Left ventricle myocardium superior (tissue), 1 donor: Measurements from ENCODE around the gene P3H3. TPM values are rescaled to one million over a fixed set of nuclear protein-coding genes. Genes with fewer than 3 reads are reported as not detected.

Experiments
- ATAC-seq: fragments of 200-7000 bp; cut with Tn5 transposase; one replicate; pipeline ENCODE4 v1.9.1; 2020; ENCODE audit warnings: mild to moderate bottlenecking, moderate library complexity
- DNase-seq: peaks from one replicate; pipeline ENCODE4 v3.0.0-alpha.2; 2020
- intact Hi-C: fragments of 100-400 bp; cut with micrococcal nuclease; formaldehyde crosslinking; loops from one replicate; pipeline ENCODE4 v1.11.0; 2022
- total RNA-seq: library from RNA; stranded (reverse); fragmentation: NEBNext Ultra II Directional; extraction: Animal tissue kit (Norgen Biotek cat#: 25700); gene quantifications from one replicate; pipeline ENCODE4 v1.2.1, GENCODE V29; 2021
- donor health status: DM: no; HTN: yes; CAD: no; lungs with severe emphysema.

P3H3 gene
- total RNA-seq, 1 donor from 2014 or later: 11.5 TPM

DNA sequence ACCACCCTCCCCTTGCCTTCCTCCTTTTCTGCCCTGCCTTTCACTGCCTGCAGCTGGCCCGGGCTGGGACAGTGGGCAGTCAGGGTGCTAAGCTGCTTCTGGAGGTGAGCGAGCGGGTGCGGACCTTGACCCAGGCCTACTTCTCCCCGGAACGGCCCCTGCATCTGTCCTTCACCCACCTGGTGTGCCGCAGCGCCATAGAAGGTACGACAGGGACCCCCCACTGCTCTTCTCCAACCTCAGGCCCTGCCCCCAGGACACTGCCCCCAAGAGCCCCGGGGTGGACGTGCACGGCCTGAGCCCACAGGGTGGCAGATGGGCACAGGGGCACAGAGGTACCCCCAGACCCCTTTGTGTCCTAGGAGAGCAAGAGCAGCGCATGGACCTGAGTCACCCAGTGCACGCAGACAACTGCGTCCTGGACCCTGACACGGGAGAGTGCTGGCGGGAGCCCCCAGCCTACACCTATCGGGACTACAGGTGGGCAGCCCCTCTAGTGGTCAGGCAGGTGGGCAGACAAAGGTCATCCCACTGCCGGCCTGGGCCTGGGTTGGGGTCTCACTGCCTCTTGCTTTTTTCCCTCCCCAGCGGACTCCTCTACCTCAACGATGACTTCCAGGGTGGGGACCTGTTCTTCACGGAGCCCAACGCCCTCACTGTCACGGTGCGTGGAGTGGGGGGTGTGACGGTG, 9.3 kb downstream of the P3H3 start:
- intact Hi-C loops: no loop called here
- ATAC-seq (no peak), DNase-seq (peak; percentile 23)

- ATAC-seq: no peak
- intact Hi-C loops: no loop called here
- DNase-seq: peak; percentile 24
Observed at GRCh38 chr12:6838854-6839253, 10.6 kb downstream of the P3H3 start.

DNA sequence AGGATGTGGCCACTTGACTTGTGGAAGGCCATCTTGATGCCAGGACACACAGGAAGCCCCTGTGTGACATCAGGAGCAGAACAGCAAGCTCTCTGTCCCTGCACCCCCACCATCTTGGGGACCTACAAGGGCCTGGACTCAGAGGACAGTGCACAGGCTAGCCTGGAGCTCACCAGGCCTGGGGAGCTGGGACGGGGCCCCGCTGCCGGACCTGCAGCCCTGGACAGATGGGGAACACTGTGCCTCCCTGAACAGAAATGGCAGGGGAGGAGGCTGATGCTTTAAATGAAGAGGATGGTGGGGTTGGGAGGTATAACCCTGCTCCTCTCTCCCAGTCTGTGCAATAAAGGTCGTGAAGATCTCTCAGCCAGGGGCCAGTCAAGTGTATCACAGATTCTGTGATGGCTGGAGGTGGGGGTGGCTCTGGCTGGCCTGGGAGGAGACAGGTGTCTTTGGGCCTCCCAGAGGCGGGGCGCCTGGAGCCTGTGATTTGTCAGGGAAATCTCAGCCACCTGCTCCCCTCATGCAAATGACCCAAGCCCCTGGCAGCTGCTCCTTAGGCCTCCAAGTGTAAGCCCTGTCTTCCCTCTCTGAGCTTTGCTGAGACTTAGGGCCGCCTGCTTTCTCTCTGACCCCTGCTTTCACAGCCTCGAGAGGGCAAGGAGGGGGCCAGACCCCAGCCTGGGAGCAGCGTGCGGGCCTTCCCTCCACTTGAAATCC, 11.4 kb downstream of the P3H3 start:
- DNase-seq (peak; percentile 20), ATAC-seq (no peak)
- intact Hi-C loops: no loop called here

GRCh38 chr12:6840330-6840729, 12.1 kb downstream of the P3H3 start:
- ATAC-seq (peak; percentile 8), DNase-seq (no peak)
- intact Hi-C loops: no loop called here

DNA sequence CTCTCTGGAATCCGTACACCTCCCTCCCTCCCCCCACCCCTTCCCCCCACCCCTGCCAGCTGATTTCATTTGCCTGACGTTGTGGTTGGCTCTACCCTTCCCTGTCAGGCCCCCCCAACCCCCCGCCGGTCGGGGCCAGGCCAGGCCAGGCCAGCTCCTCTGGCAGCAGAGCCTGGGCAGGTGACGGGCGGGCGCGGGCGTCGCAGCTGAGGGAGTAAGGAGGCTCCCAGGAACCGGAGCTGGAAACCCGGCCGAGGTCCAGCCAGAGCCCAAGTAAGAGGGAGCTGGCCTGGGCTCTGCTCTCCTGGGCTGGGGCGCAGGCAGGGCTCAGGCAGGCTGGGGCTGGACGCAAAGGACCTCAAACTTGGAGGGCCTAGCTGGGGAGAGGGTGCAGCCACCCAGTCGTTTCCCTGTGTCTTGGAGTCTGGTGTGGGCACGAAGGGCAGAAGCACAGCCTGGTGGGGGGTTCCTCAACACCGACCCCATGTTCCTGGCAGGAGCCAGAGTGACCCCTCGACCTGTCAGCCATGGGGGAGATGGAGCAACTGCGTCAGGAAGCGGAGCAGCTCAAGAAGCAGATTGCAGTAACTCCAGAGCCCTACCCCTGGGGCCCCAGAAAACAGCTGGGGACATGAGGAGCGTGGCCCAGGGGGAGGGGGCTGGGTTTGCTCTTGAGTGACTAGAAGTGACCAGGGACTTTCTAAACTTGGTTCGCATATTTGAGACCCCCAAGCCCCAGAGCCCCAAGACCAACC, 12.7 kb downstream of the P3H3 start, which contains the start of gene GNB3:
GNB3 (plus strand) TSS at position 165 of the 755 bp plus-strand sequence; CDS start at position 528, 363 bp downstream.
- ATAC-seq (peak; percentile 80), DNase-seq (peak; percentile 76)
- intact Hi-C loops: no loop called here

DNA sequence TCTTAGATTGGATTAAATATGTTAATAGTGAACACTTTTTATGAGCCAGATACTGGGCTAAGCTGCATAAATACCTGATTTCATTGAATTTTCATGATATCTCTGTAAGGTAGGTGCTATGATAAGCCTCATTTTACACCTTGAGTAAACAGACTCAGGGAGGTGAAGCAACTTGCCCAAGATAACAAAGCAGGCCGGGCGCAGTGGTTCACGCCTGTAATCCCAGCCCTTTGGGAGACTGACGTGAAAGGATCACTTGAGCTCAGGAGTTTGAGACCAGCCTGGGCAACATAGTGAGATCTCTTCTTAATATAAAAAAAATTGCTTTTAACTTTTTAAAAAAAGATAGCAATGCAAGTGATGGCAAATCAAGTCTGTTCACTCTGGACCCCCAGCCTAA, 13.9 kb downstream of the P3H3 start:
- no peak for DNase-seq

DNA sequence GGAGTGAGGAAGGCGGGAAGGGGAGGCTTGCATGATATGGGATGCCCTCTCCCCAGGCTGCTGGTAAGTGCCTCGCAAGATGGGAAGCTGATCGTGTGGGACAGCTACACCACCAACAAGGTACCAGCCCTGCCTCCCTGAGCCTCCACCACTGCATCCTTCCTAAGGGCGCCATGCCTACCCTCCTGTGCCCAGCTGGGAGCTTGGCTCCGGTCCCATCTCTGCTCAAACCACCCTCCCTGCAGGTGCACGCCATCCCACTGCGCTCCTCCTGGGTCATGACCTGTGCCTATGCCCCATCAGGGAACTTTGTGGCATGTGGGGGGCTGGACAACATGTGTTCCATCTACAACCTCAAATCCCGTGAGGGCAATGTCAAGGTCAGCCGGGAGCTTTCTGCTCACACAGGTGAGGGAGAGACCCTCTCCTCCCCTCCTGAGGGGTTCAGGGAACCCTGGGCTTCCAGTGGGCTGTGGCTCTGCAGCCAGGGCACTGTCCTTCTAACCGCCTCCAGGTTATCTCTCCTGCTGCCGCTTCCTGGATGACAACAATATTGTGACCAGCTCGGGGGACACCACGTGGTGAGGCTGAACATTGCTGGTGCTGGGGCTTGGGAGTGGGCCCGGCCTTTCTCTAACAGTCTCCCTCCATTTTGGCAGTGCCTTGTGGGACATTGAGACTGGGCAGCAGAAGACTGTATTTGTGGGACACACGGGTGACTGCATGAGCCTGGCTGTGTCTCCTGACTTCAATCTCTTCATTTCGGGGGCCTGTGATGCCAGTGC, 15.1 kb downstream of the P3H3 start:
- ATAC-seq (no peak), DNase-seq (no peak)
- intact Hi-C loops: no loop called here

More for the DNA sequence above, 13.9 kb downstream of the P3H3 start:
- intact Hi-C loops: no loop called here
- no peak for ATAC-seq

- DNase-seq: no peak
- ATAC-seq: no peak
- intact Hi-C loops: no loop called here
Observed at GRCh38 chr12:6845395-6845794, 17.2 kb downstream of the P3H3 start.

DNA sequence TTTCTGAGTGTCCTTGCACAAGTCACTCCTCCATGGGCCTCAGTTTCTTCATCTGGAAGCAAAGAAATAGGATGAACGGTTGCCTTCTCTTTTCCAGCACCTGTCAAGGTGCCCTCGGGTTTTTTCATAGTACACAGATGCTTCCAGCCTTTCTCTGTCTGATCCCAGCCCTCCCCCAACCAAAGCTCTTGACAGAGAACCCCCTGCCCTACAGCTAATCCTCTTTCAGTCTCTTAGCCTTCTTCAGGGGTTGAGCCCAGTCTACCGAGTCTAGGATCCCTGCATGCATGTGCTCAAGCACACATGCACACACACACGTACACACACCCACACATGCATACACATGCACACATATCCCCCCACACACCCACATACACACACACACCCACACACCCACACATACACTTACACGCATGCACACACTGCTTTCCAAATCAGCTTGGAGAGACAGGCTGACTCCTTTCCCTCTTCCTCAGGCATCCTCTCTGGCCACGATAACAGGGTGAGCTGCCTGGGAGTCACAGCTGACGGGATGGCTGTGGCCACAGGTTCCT, 18.2 kb downstream of the P3H3 start:
- DNase-seq: no peak
- ATAC-seq: no peak
- intact Hi-C loops: no loop called here

GRCh38 chr12:6847676-6848075, 19.5 kb downstream of the P3H3 start:
- no peak for ATAC-seq
- intact Hi-C loops: no loop called here
- no peak for DNase-seq

- DNase-seq (no peak), ATAC-seq (no peak)
- intact Hi-C loops: no loop called here
Observed at GRCh38 chr12:6849427-6849826, 21.2 kb downstream of the P3H3 start.

GRCh38 chr12:6849976-6850560, 21.9 kb downstream of the P3H3 start:
- intact Hi-C loops: no loop called here
- ATAC-seq (no peak), DNase-seq (no peak)

GRCh38 chr12:6850796-6851152, 22.6 kb downstream of the P3H3 start:
- intact Hi-C loops: no loop called here
- DNase-seq (no peak), ATAC-seq (no peak)

GRCh38 chr12:6851153-6851920, 23.1 kb downstream of the P3H3 start, which contains the start of gene CDCA3:
Gene CDCA3 (minus strand): TSS chr12:6851286. CDS start chr12:6850952, 334 bp downstream.
- ATAC-seq (peak; percentile 79), DNase-seq (peak; percentile 94)
- intact Hi-C loops: no loop called here

GRCh38 chr12:6851921-6852650, 23.9 kb downstream of the P3H3 start, which contains the start of gene USP5:
Gene USP5 (plus strand): TSS chr12:6852150. CDS start chr12:6852180, 30 bp downstream.
- ATAC-seq (peak; percentile 90), DNase-seq (peak; percentile 99)
- intact Hi-C loops: no loop called here

- intact Hi-C loops: no loop called here
- ATAC-seq (no peak), DNase-seq (peak; percentile 39)
Observed at GRCh38 chr12:6852651-6853354, 24.6 kb downstream of the P3H3 start.

GRCh38 chr12:6853626-6854025, 25.4 kb downstream of the P3H3 start:
- intact Hi-C loops: no loop called here
- ATAC-seq: no peak

More at GRCh38 chr12:6853626-6854025, 25.4 kb downstream of the P3H3 start:
- DNase-seq: no peak
